Non-pigmented ciliary epithelial cell (primary cell): ENCODE results near the gene C1QTNF6.

ENCODE experiments used
- DNase-seq: peaks from one replicate; pipeline ENCODE4 v3.0.0-alpha.2; 2010; ENCODE audit warnings: low read depth

The C1QTNF6 gene

DNA sequence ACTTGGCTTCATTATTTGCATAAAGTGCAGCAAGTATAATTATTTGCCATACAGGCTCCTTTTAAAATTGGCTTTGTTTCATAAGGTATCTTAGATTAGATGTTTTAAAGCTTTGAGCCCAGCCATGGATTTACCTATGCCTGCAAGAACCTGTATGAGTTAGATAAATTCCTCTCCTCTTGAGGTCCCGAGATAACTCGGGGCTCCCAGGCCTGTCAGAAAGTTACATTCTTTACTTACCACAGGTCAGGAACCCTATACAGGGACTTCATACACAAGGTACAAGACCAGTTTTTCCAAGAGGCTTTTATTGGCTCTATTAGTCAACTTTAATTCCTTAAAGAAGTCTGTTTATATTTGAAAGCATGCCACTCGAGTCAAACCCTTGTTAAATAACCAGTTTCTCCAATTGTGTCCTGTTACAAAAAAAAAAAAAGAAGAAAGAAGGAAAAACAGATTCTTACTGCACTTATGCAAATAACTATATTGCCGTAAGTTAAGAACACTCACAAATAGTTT lies 2.3 kb upstream of the C1QTNF6 start:
- no peak for DNase-seq

- no peak for DNase-seq
Measured at GRCh38 chr22:37188901-37189466, 937 bp upstream of the C1QTNF6 start.

DNA sequence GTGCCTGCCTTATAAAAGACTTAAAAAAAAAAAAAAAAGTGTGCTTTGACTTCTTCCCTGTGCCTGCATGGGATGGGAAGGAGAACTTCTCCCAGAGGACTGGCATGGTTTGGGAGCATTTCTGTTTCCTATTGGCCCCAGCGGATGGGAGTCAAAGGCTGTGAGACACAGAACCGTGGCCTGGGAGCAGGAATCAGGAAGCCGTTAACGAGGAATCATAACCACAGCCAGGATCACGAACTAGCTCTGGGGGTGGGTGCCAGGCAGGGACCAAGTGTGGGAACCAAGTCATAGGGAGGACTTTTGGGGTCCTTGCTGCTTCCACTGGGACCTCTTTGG lies 526 bp downstream of the C1QTNF6 start:
- no peak for DNase-seq

GRCh38 chr22:37186997-37187522 lies 987 bp downstream of the C1QTNF6 start:
- DNase-seq: no peak

DNA sequence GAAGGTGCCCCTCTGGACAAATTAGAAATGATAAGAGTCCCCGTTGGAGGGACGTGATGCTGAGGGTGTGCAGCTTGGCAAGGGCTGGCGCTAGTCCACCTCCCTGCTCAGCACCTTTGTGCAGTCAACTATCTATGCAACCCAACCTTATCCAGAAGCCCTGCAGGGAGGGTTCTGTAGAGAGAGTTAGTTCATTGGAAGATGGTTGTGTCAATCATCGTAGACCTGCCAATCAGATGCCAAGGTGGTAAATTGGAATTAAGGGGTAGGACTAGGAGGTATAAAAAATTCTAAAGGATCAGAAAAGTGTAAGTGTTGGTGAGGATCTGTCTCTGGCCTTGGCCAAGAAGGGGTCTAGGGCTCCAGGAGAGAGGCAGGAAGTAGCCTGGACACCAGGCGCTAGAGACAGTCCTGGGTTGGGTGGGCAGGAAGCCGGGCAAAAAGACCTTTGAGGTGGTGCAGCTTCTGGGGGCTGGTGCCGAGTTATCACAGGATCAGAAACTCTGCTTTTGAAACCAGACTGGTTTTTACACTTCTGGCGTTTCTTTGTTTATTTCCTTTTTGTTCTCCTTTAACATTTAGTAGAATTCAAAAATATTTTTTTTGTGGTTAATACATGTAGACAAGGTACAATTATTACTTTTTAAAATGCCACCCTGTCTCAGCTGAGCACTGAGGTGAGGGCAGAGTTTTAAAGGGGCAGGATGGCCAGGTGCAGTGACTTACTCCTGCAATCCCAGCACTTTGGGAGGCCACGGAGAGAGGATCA lies 1.6 kb downstream of the C1QTNF6 start:
- no peak for DNase-seq

DNA sequence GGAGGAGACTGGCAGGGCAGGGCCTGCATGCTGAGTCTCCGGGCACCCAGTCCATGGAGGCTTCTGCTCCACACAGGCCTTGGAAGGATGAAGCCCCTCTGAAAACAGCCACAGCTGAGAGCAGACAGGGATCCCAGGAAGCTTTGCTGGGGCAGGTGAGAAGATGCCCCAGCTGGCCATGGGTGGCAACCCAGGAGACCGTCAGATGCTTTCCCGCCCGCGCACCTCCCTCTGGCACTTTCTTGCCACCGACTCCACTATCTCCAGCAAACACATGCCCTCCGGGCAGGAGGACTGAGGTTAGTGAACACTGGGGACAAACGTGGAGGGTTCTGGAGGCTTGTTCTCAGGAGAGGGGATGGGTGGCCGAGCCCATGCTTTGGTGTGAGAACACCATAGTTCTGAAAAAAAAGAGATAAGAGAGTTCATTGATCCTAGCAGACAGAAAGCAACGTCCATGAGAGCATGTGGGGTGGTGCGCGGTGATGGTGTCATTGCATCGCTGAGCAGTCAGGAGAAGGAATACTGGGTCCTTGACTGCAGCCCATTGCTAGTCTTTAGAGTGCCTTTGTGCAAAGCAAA lies 2.3 kb downstream of the C1QTNF6 start:
- DNase-seq: no peak

GRCh38 chr22:37184816-37185541 lies 3.1 kb downstream of the C1QTNF6 start:
- DNase-seq: no peak

- DNase-seq: no peak
Measured at GRCh38 chr22:37184380-37184755, 3.7 kb downstream of the C1QTNF6 start.

DNA sequence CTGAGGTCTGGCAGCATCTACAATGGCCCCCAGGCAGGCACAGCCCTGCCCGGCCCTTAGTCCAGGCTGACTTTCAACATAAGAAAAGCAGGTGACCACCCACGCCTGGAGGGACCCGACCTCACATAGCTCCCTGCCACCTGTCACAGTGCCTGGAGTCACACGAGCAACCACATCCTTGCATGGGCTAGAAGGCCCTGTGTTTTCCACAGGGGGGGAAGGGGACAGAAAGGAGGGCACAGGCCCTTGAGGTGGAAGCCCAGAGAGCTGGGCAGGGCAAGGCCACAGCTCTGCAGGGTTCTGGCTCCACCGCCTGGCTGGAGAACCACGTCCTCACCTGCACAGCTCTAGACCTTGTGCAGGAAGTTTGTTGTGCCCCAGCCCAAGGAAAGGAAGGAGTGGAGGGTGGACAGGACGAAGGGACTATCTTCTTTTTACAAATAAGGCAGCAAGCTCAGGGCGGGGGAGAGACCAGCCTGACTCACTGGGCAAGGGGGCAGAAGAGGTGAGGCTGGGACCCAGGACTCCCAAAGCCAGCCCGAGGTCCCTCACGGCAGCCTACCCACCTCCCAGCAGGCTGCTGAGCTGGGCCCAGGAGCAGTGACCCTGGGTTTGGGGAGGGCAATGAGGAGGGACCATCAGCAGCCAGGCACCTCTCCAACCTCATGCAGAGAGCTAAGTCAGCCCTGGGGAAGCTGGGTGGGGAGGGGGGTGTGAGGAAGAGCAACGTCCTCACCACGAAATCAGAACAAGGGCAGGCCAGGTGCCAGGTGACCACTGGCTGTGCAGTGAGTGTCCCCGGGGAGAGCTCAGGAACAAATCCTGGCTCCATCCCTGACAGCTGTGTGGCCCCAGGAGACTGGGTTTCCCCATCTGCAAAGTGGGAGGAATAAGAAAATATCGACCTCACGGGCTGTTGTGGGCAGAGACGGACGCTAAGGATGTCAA lies 4.3 kb downstream of the C1QTNF6 start:
- DNase-seq: no peak

DNA sequence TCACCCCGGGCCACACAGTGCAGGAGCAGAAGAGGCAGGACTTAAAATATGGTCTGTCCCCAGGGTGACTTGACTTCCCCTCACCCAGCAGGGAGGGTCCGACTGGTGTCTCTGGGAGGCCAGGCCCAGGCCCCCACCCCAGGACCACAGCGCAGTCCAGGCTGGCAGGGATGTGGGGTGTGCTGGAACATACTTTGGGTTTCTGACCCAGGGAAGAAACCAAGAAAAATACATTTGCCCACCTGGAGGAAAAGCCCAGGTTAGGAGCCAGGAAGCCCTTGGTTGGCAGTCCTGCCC lies 5.2 kb downstream of the C1QTNF6 start:
- no peak for DNase-seq

GRCh38 chr22:37182101-37182948 lies 5.7 kb downstream of the C1QTNF6 start:
- no peak for DNase-seq

GRCh38 chr22:37181681-37182080 lies 6.4 kb downstream of the C1QTNF6 start:
- no peak for DNase-seq

DNA sequence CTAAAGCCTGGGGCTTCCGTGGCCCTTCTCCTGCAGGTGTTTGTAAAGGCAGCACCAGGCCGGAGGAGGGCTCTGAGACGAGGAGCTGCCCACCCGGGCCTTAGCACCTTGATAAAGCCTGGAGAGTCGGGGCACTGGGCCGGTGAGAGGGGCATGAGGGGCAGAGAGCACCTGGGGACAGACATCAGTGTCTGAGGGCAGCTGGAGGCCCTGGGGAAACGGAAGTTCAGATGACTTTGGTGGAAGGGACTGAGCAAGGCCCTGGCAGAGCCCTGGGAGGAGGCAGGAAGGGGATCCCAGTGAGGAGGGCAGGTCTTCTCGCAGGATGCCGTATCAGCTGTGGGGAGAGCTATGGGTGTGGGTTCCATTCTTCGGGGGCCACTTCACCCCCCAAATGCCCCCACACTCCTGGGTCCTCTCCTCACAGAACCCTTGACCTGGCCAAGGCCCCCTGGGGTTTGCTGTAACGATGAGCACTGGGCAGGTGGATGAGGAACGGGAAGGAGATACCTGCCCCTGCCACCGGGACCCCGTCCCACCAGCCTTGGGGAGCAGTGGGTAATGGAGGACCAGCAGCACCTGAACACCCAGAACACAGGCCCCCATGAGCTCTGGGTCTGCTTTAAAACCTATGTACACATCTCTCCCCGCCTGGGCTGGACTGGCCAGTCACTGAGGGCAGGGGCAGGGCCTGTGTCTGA lies 7.4 kb downstream of the C1QTNF6 start:
- no peak for DNase-seq

DNA sequence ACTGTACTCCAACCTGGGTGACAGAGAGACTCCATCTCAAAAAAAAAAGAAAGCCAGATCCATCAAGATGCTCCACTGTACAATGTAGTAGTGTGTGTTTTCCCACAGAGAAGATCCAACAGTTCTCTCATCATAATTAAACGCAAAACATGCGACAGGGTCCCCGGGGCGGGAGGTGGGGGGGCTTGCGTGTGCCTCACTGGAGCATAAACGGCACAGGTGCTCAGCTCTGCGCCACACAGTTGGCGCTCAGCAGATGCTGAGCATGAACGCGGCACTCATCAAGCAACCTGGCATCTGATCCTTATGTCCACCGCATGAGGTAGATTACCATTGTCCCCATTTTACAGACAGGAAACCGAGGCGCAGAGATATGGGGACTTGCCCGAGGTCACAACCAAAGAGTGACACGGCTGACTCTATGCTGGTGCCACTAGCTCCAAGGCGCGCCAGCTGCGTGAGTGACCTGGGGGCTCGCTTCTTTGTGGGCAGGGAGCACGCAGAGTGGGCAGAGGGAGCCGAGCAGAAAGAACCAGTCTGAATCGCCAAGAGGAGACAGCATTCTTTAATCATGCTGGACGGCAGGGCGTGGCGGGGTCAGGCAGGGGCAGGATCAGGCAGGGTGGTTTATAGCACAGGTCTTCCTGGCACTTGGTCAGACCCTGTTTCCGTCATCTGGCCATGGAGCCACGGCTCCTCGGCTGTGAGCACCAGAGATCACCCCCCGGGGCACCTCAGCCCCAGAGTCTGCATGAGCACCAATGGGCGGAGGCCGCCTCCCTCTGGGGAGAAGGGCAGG lies 8.2 kb downstream of the C1QTNF6 start:
- no peak for DNase-seq

GRCh38 chr22:37179126-37179470 lies 8.9 kb downstream of the C1QTNF6 start:
- no peak for DNase-seq

GRCh38 chr22:37178350-37179125 lies 9.5 kb downstream of the C1QTNF6 start:
- no peak for DNase-seq

GRCh38 chr22:37177755-37178154 lies 10.3 kb downstream of the C1QTNF6 start:
- no peak for DNase-seq

GRCh38 chr22:37177221-37177620 lies 10.8 kb downstream of the C1QTNF6 start:
- DNase-seq: no peak
